Spleen (tissue), 11 donors: ENCODE data around the gene AGAP5. TPM values are rescaled to one million over a fixed set of nuclear protein-coding genes. Genes with fewer than 3 reads are reported as not detected.
A peak's percentile ranks its signal among the peaks of the same experiment; 100 is the strongest.

Experiments
- DNase-seq: peaks from one replicate; pipeline ENCODE4 v3.0.0-alpha.2; 2020
- H3K27ac ChIP-seq, 8 donors: fragments of 200-600 bp; sonication (generic) in 7 of 8; 1 replicate in 4 of 8; 2 replicates in 4 of 8; pipeline versions ENCODE4 v1.5.0 to v1.8.0; 2016 to 2021; ENCODE audit warnings: inconsistent platforms in 4 of 8, mild to moderate bottlenecking in 4 of 8, moderate library complexity in 1 of 8
- H3K27me3 ChIP-seq, 7 donors: fragments of 200-600 bp; sonication (generic) in 6 of 7; replicated peaks in 1 of 7; 1 replicate in 4 of 7; 2 replicates in 3 of 7; pipeline versions ENCODE4 v1.5.0 to v1.8.0; 2016 to 2021; ENCODE audit warnings: inconsistent platforms in 3 of 7, mild to moderate bottlenecking in 1 of 7
- H3K36me3 ChIP-seq, 6 donors: fragments of 200-600 bp; sonication (generic) in 5 of 6; 1 replicate in 4 of 6; 2 replicates in 2 of 6; pipeline versions ENCODE4 v1.5.0 to v1.8.0; 2016 to 2021; ENCODE audit warnings: inconsistent platforms in 2 of 6
- H3K4me1 ChIP-seq, 6 donors: fragments of 200-600 bp; sonication (generic) in 5 of 6; 1 replicate in 3 of 6; 2 replicates in 3 of 6; pipeline versions ENCODE4 v1.5.0 to v1.8.0; 2016 to 2021; ENCODE audit warnings: inconsistent platforms in 3 of 6
- H3K4me3 ChIP-seq, 8 donors: fragments of 200-600 bp; sonication (generic) in 7 of 8; 1 replicate in 4 of 8; 2 replicates in 4 of 8; pipeline versions ENCODE4 v1.5.0 to v1.8.0; 2016 to 2021; ENCODE audit warnings: inconsistent platforms in 4 of 8, mild to moderate bottlenecking in 4 of 8, moderate library complexity in 2 of 8
- H3K9me3 ChIP-seq, 8 donors: fragments of 200-600 bp; sonication (generic) in 7 of 8; 1 replicate in 4 of 8; 2 replicates in 4 of 8; pipeline versions ENCODE4 v1.5.0 to v1.8.0; 2016 to 2021; ENCODE audit warnings: inconsistent platforms in 4 of 8
- CTCF ChIP-seq, 11 experiments: fragments of 200-600 bp in 7 of 11; fragments of 450-650 bp in 4 of 11; sonication (generic) in 4 of 11; IDR thresholded peaks in 8 of 11; conservative IDR thresholded peaks in 3 of 11; 1 replicate in 7 of 11; 2 replicates in 4 of 11; pipeline versions ENCODE4 v1.4.0 to v1.8.0; 2016 to 2021; ENCODE audit warnings: antibody characterized with exemption in 11 of 11, inconsistent platforms in 4 of 11, mild to moderate bottlenecking in 1 of 11
- POLR2A ChIP-seq, 3 donors: fragments of 450-650 bp; IDR thresholded peaks; one replicate each; pipeline ENCODE4 v1.5.1; 2017; ENCODE audit warnings: antibody characterized with exemption in 3 of 3, mild to moderate bottlenecking in 1 of 3
- POLR2AphosphoS5 ChIP-seq, 3 donors: sonication (generic); formaldehyde crosslinking; IDR thresholded peaks; one replicate each; pipeline ENCODE4 v1.5.1; 2017; ENCODE audit warnings: antibody characterized with exemption in 3 of 3
- WGBS, 5 donors: extraction: QIAGEN DNeasy Blood & Tissue Kit in 3 of 5; methylation state at CpG; one replicate each; pipeline versions ENCODE4 v1.1.5 to v1.1.7; 2013 to 2018; 5-methylcytosine and 5-hydroxymethylcytosine counted together
- intact Hi-C: fragments of 100-400 bp; cut with DNase I; formaldehyde crosslinking; loops from one replicate; pipeline ENCODE4 v1.15.0; 2023; ENCODE audit warnings: low total_unique reads
- polyA plus RNA-seq, 3 donors: library from polyadenylated mRNA; stranded (reverse); fragments of 200-250 nt; gene quantifications; one replicate each; pipeline ENCODE4 v1.2.1, GENCODE V29; 2013
- total RNA-seq, 7 donors: library from RNA; depleted of rRNA in 3 of 7; stranded (reverse); fragments of >200 nt in 3 of 7; fragmentation: NEBNext Ultra II Directional in 4 of 7; extraction: Animal tissue kit (Norgen Biotek cat#: 25700) in 4 of 7; gene quantifications; one replicate each; pipeline versions ENCODE4 v1.1.0 to v1.2.1, GENCODE V29; 2016 to 2021
- donor health status: healthy with polysubstance abuse.
- donor health status: DM: no; HTN: no; CAD: no; lungs with moderate emphysema.
- donor health status: DM: no; HTN: no; CAD: no.
- donor health status: Bipolar disorder and iron deficiency.
- donor health status: healthy.
- donor health status: DM: no; HTN: no; CAD: no.
- donor health status: DM: yes; HTN: yes; CAD: no.

The AGAP5 gene
- total and polyA plus RNA-seq, 10 donors, result 2.6 to 15.7 (median 9.3) TPM

DNA sequence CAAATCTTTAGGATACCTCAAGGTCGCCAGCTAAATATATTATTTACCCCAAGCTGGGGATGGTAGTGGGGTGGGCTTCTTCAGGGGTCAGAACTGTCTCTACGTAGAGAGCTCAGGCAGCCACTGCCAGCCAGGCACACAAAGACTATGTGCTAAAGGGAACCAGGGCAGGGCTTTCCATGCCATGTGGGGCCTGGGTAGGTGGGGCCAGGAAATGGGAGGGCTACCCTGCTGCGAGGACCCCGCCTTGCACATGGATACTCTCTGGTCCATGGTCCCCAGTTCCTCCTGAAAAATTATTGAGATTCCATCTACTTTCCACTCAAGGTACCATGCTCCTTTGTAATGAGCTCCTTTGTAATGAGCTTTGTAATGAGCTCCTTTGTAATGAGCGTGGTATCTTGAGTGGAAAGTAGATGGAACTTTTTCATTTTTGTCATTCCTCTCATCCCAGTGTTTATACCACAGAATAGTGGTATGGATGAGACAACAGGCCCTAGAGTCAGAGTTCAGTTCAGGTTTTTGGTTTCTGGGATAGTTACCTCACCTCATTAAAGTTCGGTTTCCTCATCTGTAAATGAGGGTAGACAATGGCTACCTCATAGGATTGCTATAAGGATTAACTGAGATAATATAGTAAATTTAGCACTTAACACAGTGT lies 47.9 kb downstream of the AGAP5 start:
- 84 to 93% (median 92%) methylated on average over 6 of the region's 6 CpGs for WGBS, 5 donors
- H3K9me3 ChIP-seq, result no peaks in the 10 kb centered on the region
- no peak for TF ChIP-seq CTCF (IDR thresholded peaks at IDR 0.05 in 8 of 11, conservative IDR thresholded peaks at IDR 0.05 in 3 of 11)
- no peak for TF ChIP-seq POLR2AphosphoS5 (IDR thresholded peaks at IDR 0.05)
- no peak for TF ChIP-seq POLR2A (IDR thresholded peaks at IDR 0.05)
- H3K27me3 ChIP-seq, result peaks cover 0 to 20% (median 0%) of the 10 kb centered on the region in 7 donors
- no peak overlapping the region for H3K4me3 ChIP-seq
- no peak overlapping the region for H3K27ac ChIP-seq
- intact Hi-C loops, result loop anchor here (10.0 kb wide), 1 partner anchor 385 kb away; no protein-coding TSS in a partner anchor
- H3K36me3 ChIP-seq, result no peaks in the 10 kb centered on the region
- H3K4me1 ChIP-seq, result peaks cover 0 to 20% (median 10%) of the 10 kb centered on the region in 6 donors
- DNase-seq, result no peak

GRCh38 chr10:73648975-73649829 lies 48.7 kb downstream of the AGAP5 start:
- no peaks in the 10 kb centered on the region for H3K36me3 ChIP-seq
- DNase-seq, result no peak
- TF ChIP-seq POLR2AphosphoS5 (IDR thresholded peaks at IDR 0.05) (no peak), POLR2A (IDR thresholded peaks at IDR 0.05) (no peak), CTCF (IDR thresholded peaks at IDR 0.05 in 8 of 11, conservative IDR thresholded peaks at IDR 0.05 in 3 of 11) (no peak)
- no peak overlapping the region for H3K27ac ChIP-seq
- H3K9me3 ChIP-seq, result no peaks in the 10 kb centered on the region
- no peak overlapping the region for H3K4me3 ChIP-seq
- peaks cover 0 to 20% (median 0%) of the 10 kb centered on the region in 7 donors for H3K27me3 ChIP-seq
- intact Hi-C loops, result loop anchor here (10.0 kb wide), 1 partner anchor 384 kb away; no protein-coding TSS in a partner anchor
- WGBS, 5 donors, result 75 to 91% (median 84%) methylated on average over 4 of the region's 4 CpGs
- peaks cover 0 to 22% (median 10%) of the 10 kb centered on the region in 6 donors for H3K4me1 ChIP-seq

GRCh38 chr10:73647875-73648651 lies 49.8 kb downstream of the AGAP5 start:
- Histone ChIP-seq H3K4me3 (peak overlapping the region; percentile 49 to 72 (median 56)), H3K4me1 (peaks cover 0 to 31% (median 18%) of the 10 kb centered on the region in 6 donors), H3K27me3 (peaks cover 0 to 20% (median 0%) of the 10 kb centered on the region in 7 donors), H3K36me3 (no peaks in the 10 kb centered on the region), H3K9me3 (no peaks in the 10 kb centered on the region), H3K27ac (peak overlapping the region in 2 of 8 donors; percentile 44 to 55)
- no peak for DNase-seq
- intact Hi-C loops, result loop anchor here (10.0 kb wide), 1 partner anchor 383 kb away; no protein-coding TSS in a partner anchor
- TF ChIP-seq CTCF (IDR thresholded peaks at IDR 0.05 in 8 of 11, conservative IDR thresholded peaks at IDR 0.05 in 3 of 11), result no peak
- TF ChIP-seq POLR2AphosphoS5 (IDR thresholded peaks at IDR 0.05), result no peak
- TF ChIP-seq POLR2A (IDR thresholded peaks at IDR 0.05), result no peak
- WGBS, 5 donors, result 28 to 43% (median 38%) methylated on average over 23 to 35 of the region's 35 CpGs
